Measurements from ENCODE around the gene MUC5AC.
"Not testable (repeated sequence)": the region's sequence is repeated elsewhere in the genome, so short reads cannot be mapped to it uniquely, and the experiment has no call there.

The MUC5AC gene

DNA sequence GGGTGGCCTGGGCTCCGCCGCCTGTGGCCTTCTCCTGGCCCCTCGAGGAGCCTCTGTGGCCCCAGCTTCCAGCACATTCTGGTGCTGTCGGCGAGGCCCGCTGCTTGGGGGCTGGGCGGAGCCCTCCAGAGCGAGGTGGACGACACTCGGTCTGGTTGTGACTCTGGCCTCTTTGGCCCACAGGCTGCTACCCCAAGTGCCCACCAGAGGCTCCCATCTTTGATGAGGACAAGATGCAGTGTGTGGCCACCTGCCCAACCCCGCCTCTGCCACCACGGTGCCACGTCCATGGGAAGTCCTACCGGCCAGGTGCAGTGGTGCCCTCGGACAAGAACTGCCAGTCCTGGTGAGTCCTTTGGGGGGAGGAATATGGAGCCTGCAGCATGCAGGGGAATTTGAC lies 22.4 kb downstream of the MUC5AC start:
- TF ChIP-seq FOXP2 (optimal IDR thresholded peaks at IDR 0.05; ENCODE audit: control extremely low read depth, extremely low read length, insufficient read depth) (no peak), POLR2AphosphoS5 (IDR thresholded peaks at IDR 0.05; ENCODE audit: borderline replicate concordance, low read depth, low read length) (no peak), EZH2 (IDR thresholded peaks at IDR 0.05) (no peak)
- Histone ChIP-seq H3K36me3 (ENCODE audit: insufficient read depth, low read length) (no peaks in the 10 kb centered on the region), H3K9me3 (ENCODE audit: low read depth, low read length) (no peaks in the 10 kb centered on the region), H3K4me3 (no peak overlapping the region), H3K27ac (no peak overlapping the region), H3K9ac (ENCODE audit: insufficient read length) (no peak overlapping the region)
- DNase-seq (ENCODE audit: low read depth, low spot score), result no peak

DNA sequence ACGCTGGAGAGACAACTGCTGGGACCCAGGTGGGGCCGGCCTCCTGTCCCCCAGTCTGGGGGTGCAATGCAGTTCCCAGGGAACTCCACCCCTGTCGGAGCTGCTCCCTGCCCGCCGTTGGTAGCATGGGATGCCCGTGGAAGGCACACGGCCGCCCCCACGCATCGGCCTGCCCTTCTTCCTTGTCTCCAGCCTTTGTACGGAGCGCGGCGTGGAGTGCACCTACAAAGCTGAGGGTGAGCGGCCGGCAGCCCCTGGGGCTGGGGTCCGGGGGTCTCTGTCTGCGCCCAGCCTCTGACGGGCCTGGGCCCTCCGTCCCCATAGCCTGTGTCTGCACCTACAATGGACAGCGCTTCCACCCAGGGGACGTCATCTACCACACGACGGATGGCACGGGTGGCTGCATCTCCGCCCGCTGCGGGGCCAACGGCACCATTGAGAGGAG lies 23.2 kb downstream of the MUC5AC start:
- Histone ChIP-seq H3K4me3 (no peak overlapping the region), H3K9me3 (ENCODE audit: low read depth, low read length) (no peaks in the 10 kb centered on the region), H3K36me3 (ENCODE audit: insufficient read depth, low read length) (no peaks in the 10 kb centered on the region), H3K9ac (ENCODE audit: insufficient read length) (no peak overlapping the region), H3K27ac (no peak overlapping the region)
- no peak for DNase-seq (ENCODE audit: low read depth, low spot score)
- TF ChIP-seq POLR2AphosphoS5 (IDR thresholded peaks at IDR 0.05; ENCODE audit: borderline replicate concordance, low read depth, low read length) (no peak), EZH2 (IDR thresholded peaks at IDR 0.05) (no peak), FOXP2 (optimal IDR thresholded peaks at IDR 0.05; ENCODE audit: control extremely low read depth, extremely low read length, insufficient read depth) (no peak)

DNA sequence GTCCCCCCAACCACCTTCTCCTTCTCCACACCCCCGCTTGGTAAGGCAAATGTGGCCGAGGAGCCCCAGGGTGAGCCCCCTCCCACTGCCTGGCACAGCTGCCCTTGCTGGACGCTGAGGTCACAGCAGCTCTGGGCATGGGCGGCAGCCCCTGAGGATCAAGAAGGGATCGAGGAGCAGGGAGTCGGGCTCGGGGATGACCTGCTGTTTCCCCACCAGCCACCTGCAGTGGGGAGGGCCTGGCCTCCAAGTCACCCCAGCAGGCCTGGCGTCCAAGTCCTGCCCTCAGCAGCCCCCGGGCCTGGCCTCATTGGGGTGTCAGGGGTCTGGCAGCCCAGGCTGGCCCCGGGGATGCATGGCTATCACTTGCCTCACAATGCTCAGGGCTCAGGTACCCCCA lies 23.7 kb downstream of the MUC5AC start:
- no peak overlapping the region for H3K9ac ChIP-seq (ENCODE audit: insufficient read length)
- H3K4me3 ChIP-seq, result no peak overlapping the region
- no peaks in the 10 kb centered on the region for H3K36me3 ChIP-seq (ENCODE audit: insufficient read depth, low read length)
- H3K27ac ChIP-seq, result no peak overlapping the region
- no peak for TF ChIP-seq FOXP2 (optimal IDR thresholded peaks at IDR 0.05; ENCODE audit: control extremely low read depth, extremely low read length, insufficient read depth)
- TF ChIP-seq POLR2AphosphoS5 (IDR thresholded peaks at IDR 0.05; ENCODE audit: borderline replicate concordance, low read depth, low read length), result no peak
- TF ChIP-seq EZH2 (IDR thresholded peaks at IDR 0.05), result no peak
- no peak for DNase-seq (ENCODE audit: low read depth, low spot score)
- no peaks in the 10 kb centered on the region for H3K9me3 ChIP-seq (ENCODE audit: low read depth, low read length)

DNA sequence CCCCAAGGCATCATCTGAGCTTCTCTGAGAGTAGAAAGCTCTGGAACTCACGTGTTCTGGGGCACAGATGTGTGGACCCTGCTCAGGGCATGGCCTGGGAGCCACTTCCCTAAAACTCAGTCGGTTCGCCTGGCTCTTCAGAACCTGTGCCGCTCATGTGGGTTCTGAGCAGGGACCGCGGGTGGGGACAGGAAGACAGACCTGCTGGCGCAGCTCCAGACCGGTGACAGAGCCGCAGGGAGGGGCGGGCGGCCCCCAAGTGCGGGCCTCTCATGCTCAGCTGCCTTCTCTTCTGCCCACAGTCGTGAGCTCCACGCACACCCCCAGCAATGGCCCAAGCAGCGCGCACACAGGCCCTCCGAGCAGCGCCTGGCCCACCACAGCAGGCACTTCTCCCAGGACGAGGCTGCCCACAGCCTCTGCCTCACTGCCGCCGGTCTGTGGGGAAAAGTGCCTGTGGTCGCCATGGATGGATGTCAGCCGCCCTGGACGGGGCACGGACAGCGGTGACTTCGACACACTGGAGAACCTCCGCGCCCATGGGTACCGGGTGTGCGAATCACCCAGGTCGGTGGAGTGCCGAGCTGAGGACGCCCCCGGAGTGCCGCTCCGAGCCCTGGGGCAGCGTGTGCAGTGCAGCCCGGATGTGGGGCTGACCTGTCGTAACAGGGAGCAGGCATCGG lies 24.2 kb downstream of the MUC5AC start:
- no peak for DNase-seq (ENCODE audit: low read depth, low spot score)
- Histone ChIP-seq H3K9me3 (ENCODE audit: low read depth, low read length) (no peaks in the 10 kb centered on the region), H3K27ac (no peak overlapping the region), H3K4me3 (no peak overlapping the region), H3K9ac (ENCODE audit: insufficient read length) (no peak overlapping the region), H3K36me3 (ENCODE audit: insufficient read depth, low read length) (no peaks in the 10 kb centered on the region)
- no peak for TF ChIP-seq FOXP2 (optimal IDR thresholded peaks at IDR 0.05; ENCODE audit: control extremely low read depth, extremely low read length, insufficient read depth)
- TF ChIP-seq POLR2AphosphoS5 (IDR thresholded peaks at IDR 0.05; ENCODE audit: borderline replicate concordance, low read depth, low read length), result no peak
- no peak for TF ChIP-seq EZH2 (IDR thresholded peaks at IDR 0.05)

DNA sequence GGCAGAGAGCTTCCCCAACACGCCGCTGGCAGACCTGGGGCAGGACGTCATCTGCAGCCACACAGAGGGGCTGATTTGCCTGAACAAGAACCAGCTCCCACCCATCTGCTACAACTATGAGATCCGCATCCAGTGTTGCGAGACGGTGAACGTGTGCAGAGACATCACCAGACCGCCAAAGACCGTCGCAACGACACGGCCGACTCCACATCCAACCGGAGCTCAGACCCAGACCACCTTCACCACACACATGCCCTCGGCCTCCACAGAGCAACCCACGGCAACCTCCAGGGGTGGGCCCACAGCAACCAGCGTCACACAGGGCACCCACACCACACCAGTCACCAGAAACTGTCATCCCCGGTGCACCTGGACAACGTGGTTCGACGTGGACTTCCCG lies 26.4 kb downstream of the MUC5AC start:
- H3K4me3 ChIP-seq; H3K27ac ChIP-seq; H3K9me3 ChIP-seq (ENCODE audit: low read depth, low read length); H3K9ac ChIP-seq (ENCODE audit: insufficient read length); H3K36me3 ChIP-seq (ENCODE audit: insufficient read depth, low read length); DNase-seq (ENCODE audit: low read depth, low spot score): not testable (repeated sequence)

DNA sequence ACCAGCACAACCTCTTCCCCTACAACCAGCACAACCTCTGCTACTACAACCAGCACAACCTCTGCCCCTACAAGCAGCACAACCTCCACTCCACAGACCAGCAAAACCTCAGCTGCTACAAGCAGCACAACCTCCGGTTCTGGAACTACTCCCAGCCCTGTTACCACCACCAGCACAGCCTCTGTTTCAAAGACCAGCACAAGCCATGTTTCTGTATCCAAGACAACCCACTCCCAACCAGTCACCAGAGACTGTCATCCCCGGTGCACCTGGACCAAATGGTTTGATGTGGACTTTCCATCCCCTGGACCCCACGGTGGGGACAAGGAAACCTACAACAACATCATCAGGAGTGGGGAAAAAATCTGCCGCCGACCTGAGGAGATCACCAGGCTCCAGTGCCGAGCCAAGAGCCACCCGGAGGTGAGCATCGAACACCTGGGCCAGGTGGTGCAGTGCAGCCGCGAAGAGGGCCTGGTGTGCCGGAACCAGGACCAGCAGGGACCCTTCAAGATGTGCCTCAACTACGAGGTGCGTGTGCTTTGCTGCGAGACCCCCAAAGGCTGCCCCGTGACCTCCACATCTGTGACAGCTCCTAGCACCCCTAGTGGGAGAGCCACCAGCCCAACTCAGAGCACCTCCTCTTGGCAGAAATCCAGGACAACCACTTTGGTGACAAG lies 30.8 kb downstream of the MUC5AC start:
- not testable (repeated sequence) for H3K9me3 ChIP-seq (ENCODE audit: low read depth, low read length); H3K9ac ChIP-seq (ENCODE audit: insufficient read length); H3K36me3 ChIP-seq (ENCODE audit: insufficient read depth, low read length); DNase-seq (ENCODE audit: low read depth, low spot score); H3K4me3 ChIP-seq; H3K27ac ChIP-seq

DNA sequence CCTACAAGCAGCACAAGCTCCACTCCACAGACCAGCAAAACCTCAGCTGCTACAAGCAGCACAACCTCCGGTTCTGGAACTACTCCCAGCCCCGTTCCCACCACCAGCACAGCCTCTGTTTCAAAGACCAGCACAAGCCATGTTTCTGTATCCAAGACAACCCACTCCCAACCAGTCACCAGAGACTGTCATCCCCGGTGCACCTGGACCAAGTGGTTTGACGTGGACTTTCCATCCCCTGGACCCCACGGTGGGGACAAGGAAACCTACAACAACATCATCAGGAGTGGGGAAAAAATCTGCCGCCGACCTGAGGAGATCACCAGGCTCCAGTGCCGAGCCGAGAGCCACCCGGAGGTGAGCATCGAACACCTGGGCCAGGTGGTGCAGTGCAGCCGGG lies 32.1 kb downstream of the MUC5AC start:
- not testable (repeated sequence) for H3K9me3 ChIP-seq (ENCODE audit: low read depth, low read length); H3K9ac ChIP-seq (ENCODE audit: insufficient read length); DNase-seq (ENCODE audit: low read depth, low spot score); H3K27ac ChIP-seq; H3K36me3 ChIP-seq (ENCODE audit: insufficient read depth, low read length); H3K4me3 ChIP-seq

DNA sequence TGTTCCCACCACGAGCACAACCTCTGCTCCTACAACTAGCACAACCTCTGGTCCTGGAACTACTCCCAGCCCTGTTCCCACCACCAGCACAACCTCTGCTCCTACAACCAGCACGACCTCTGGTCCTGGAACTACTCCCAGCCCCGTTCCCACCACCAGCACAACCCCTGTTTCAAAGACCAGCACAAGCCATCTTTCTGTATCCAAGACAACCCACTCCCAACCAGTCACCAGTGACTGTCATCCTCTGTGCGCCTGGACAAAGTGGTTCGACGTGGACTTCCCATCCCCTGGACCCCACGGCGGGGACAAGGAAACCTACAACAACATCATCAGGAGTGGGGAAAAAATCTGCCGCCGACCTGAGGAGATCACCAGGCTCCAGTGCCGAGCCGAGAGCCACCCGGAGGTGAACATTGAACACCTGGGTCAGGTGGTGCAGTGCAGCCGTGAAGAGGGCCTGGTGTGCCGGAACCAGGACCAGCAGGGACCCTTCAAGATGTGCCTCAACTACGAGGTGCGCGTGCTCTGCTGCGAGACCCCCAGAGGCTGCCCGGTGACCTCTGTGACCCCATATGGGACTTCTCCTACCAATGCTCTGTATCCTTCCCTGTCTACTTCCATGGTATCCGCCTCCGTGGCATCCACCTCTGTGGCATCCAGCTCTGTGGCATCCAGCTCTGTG lies 34.2 kb downstream of the MUC5AC start:
- H3K9me3 ChIP-seq (ENCODE audit: low read depth, low read length); H3K27ac ChIP-seq; H3K36me3 ChIP-seq (ENCODE audit: insufficient read depth, low read length); DNase-seq (ENCODE audit: low read depth, low spot score); H3K9ac ChIP-seq (ENCODE audit: insufficient read length); H3K4me3 ChIP-seq: not testable (repeated sequence)

DNA sequence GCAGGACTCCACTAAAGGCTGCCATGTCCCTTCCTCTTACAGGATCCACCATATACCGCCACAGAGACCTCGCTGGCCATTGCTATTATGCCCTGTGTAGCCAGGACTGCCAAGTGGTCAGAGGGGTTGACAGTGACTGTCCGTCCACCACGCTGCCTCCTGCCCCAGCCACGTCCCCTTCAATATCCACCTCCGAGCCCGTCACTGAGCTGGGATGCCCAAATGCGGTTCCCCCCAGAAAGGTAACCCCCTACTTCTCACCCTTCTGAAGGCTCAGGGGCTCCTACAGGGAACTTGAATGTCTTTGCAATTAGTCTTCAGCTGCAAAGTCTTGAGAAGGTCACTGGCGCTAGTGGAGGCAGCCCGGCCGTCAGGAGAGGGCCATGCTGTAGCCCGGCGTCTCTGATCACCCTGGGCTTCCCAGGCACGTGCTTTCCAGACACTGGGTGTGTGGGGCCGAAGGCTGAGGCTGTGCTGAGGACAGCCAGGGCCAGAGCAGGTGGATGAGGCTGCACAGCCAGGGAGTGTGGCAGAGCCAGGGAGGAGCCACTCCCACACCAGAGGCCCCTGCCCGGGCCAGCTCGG lies 35.1 kb downstream of the MUC5AC start:
- no peak for DNase-seq (ENCODE audit: low read depth, low spot score)
- Histone ChIP-seq H3K4me3 (no peak overlapping the region), H3K36me3 (ENCODE audit: insufficient read depth, low read length) (no peaks in the 10 kb centered on the region), H3K9ac (ENCODE audit: insufficient read length) (no peak overlapping the region), H3K9me3 (ENCODE audit: low read depth, low read length) (no peaks in the 10 kb centered on the region), H3K27ac (no peak overlapping the region)
- TF ChIP-seq EZH2 (IDR thresholded peaks at IDR 0.05) (no peak), POLR2AphosphoS5 (IDR thresholded peaks at IDR 0.05; ENCODE audit: borderline replicate concordance, low read depth, low read length) (no peak), FOXP2 (optimal IDR thresholded peaks at IDR 0.05; ENCODE audit: control extremely low read depth, extremely low read length, insufficient read depth) (no peak)

Data from SK-N-MC (cell line).